ENCODE measurements around the gene MFSD1. TPM values are rescaled to one million over a fixed set of nuclear protein-coding genes. Genes with fewer than 3 reads are reported as not detected.

Gene MFSD1
- total and polyA plus RNA-seq, 9 of the 15 experiments (the other 6 are each of a cell fraction or from before 2014, with no cell fraction given), result 8.7 to 49.5 (median 28.6) TPM

- ATAC-seq (no peak), DNase-seq (ENCODE audit: extremely low read depth in 1 of 4, low spot score in 3 of 4) (no peak), FAIRE-seq (no peak)
- Histone ChIP-seq H3K27ac (ENCODE audit: extremely low read depth, low read depth, low read length) (no peak overlapping the region), H2AFZ (ENCODE audit: low read depth, low read length) (no peak overlapping the region), H3K36me3 (ENCODE audit: control insufficient read depth, insufficient read depth, low read length) (peaks cover 64% of the 10 kb centered on the region; the same call in 2 of the 3 replicates), H3K9me3 (replicated peaks; ENCODE audit: control insufficient read depth, insufficient read depth, low read depth, low read length) (no peaks in the 10 kb centered on the region), H4K20me1 (replicated peaks; ENCODE audit: control insufficient read depth, insufficient read depth, low read length) (no peaks in the 10 kb centered on the region; the same call in 1 of the 2 replicates), H3K4me3 (no peak overlapping the region), H3K4me1 (replicated peaks in 1 of 2; ENCODE audit: control insufficient read depth in 2 of 2, insufficient read depth in 2 of 2, low read length in 2 of 2) (no peaks in the 10 kb centered on the region), H3K27me3 (ENCODE audit: control insufficient read depth in 2 of 2, insufficient read depth in 2 of 2, low read length in 2 of 2) (no peaks in the 10 kb centered on the region), H3K79me2 (ENCODE audit: control insufficient read depth, insufficient read depth, low read length) (no peaks in the 10 kb centered on the region), H3K4me2 (ENCODE audit: insufficient read depth, low read length) (no peak overlapping the region), H3K9ac (ENCODE audit: insufficient read depth in 1 of 2, low read depth in 2 of 2, low read length in 2 of 2) (no peak overlapping the region), H3K9me1 (ENCODE audit: control insufficient read depth, insufficient read depth, low read length) (no peaks in the 10 kb centered on the region)
- TF ChIP-seq ZNF140 (CRISPR knock-in tag; IDR thresholded peaks at IDR 0.05) (no peak), CHD2 (IDR thresholded peaks at IDR 0.05; ENCODE audit: low read depth, low read length) (peak; percentile 37; the same call in 1 of the 2 replicates)
- POLR2A ChIA-PET, result no interaction called here
- CTCF ChIA-PET (ENCODE audit: low intra/inter-chr PET ratio), result no interaction called here
- BruUV-seq (replicated peaks), result no TSS peak
- WGBS (ENCODE audit: insufficient coverage, low coverage, missing lambda C conversion rate), result 53% methylated on average over 3 of the region's 3 CpGs
- intact Hi-C loops (cut with micrococcal nuclease), result no loop called here
- in situ Hi-C loops (cut with MboI), result no loop called here
Observed at GRCh38 chr3:158820521-158820920, 18.7 kb downstream of the MFSD1 start.

GRCh38 chr3:158821847-158822246 lies 20.0 kb downstream of the MFSD1 start:
- intact Hi-C loops (cut with micrococcal nuclease), result no loop called here
- no peak overlapping the region for H3K9ac ChIP-seq (ENCODE audit: insufficient read depth in 1 of 2, low read depth in 2 of 2, low read length in 2 of 2)
- peaks cover 64% of the 10 kb centered on the region; the same call in 2 of the 3 replicates for H3K36me3 ChIP-seq (ENCODE audit: control insufficient read depth, insufficient read depth, low read length)
- H4K20me1 ChIP-seq (replicated peaks; ENCODE audit: control insufficient read depth, insufficient read depth, low read length), result no peaks in the 10 kb centered on the region; the same call in 1 of the 2 replicates
- H3K4me1 ChIP-seq (replicated peaks in 1 of 2; ENCODE audit: control insufficient read depth in 2 of 2, insufficient read depth in 2 of 2, low read length in 2 of 2), result no peaks in the 10 kb centered on the region
- no peaks in the 10 kb centered on the region for H3K27me3 ChIP-seq (ENCODE audit: control insufficient read depth in 2 of 2, insufficient read depth in 2 of 2, low read length in 2 of 2)
- POLR2A ChIA-PET, result interaction anchor here (0.6 kb wide), 1 partner anchor 19 kb away, joined by 3 read pairs; the partner anchor contains the start of gene MFSD1
- no peak; the same call in 2 of the 3 replicates for ATAC-seq
- no peak overlapping the region for H3K4me3 ChIP-seq
- 76% methylated on average over 5 of the region's 5 CpGs for WGBS (ENCODE audit: insufficient coverage, low coverage, missing lambda C conversion rate)
- CTCF ChIA-PET (ENCODE audit: low intra/inter-chr PET ratio), result no interaction called here
- no peak overlapping the region for H3K27ac ChIP-seq (ENCODE audit: extremely low read depth, low read depth, low read length)
- H3K79me2 ChIP-seq (ENCODE audit: control insufficient read depth, insufficient read depth, low read length), result no peaks in the 10 kb centered on the region
- no peaks in the 10 kb centered on the region for H3K9me3 ChIP-seq (replicated peaks; ENCODE audit: control insufficient read depth, insufficient read depth, low read depth, low read length)
- no peak overlapping the region for H3K4me2 ChIP-seq (ENCODE audit: insufficient read depth, low read length)
- peak in 1 of 4 experiments; percentile 20 for DNase-seq (ENCODE audit: extremely low read depth in 1 of 4, low spot score in 3 of 4)
- no peaks in the 10 kb centered on the region for H3K9me1 ChIP-seq (ENCODE audit: control insufficient read depth, insufficient read depth, low read length)
- in situ Hi-C loops (cut with MboI), result no loop called here
- H2AFZ ChIP-seq (ENCODE audit: low read depth, low read length), result no peak overlapping the region
- no TSS peak for BruUV-seq (replicated peaks)
- no peak for FAIRE-seq
- no peak for TF ChIP-seq ZFP91 (CRISPR knock-in tag; IDR thresholded peaks at IDR 0.05)
- no peak for TF ChIP-seq ZNF324 (CRISPR knock-in tag; IDR thresholded peaks at IDR 0.05)
- TF ChIP-seq ZC3H4 (CRISPR knock-in tag; IDR thresholded peaks at IDR 0.05; ENCODE audit: borderline replicate concordance), result no peak
- no peak for TF ChIP-seq GABPB2 (CRISPR knock-in tag; conservative IDR thresholded peaks at IDR 0.05)
- TF ChIP-seq ZBTB49 (CRISPR knock-in tag; IDR thresholded peaks at IDR 0.05; ENCODE audit: borderline replicate concordance), result no peak
- TF ChIP-seq TBL1XR1 (IDR thresholded peaks at IDR 0.05; ENCODE audit: low read length in 2 of 2), result no peak
- TF ChIP-seq KDM2B (CRISPR knock-in tag; IDR thresholded peaks at IDR 0.05), result no peak
- no peak for TF ChIP-seq ZBTB1 (CRISPR knock-in tag; IDR thresholded peaks at IDR 0.05; ENCODE audit: borderline replicate concordance, low read depth)
- TF ChIP-seq NR2F6 (CRISPR knock-in tag; IDR thresholded peaks at IDR 0.05), result no peak
- TF ChIP-seq PML (IDR thresholded peaks at IDR 0.05; ENCODE audit: low read length), result no peak
- no peak for TF ChIP-seq JUND (IDR thresholded peaks at IDR 0.05; ENCODE audit: borderline replicate concordance, low read depth, low read length)
- TF ChIP-seq JUND (tag; IDR thresholded peaks at IDR 0.05; ENCODE audit: borderline replicate concordance, low read depth, low read length), result no peak

Data from K562 (cell line).